ENCODE measurements around the gene GCSAML. TPM values are rescaled to one million over a fixed set of nuclear protein-coding genes. Genes with fewer than 3 reads are reported as not detected.

The GCSAML gene
- polyA plus RNA-seq, 3 donors, result 0.16 TPM; not detected in 2

DNA sequence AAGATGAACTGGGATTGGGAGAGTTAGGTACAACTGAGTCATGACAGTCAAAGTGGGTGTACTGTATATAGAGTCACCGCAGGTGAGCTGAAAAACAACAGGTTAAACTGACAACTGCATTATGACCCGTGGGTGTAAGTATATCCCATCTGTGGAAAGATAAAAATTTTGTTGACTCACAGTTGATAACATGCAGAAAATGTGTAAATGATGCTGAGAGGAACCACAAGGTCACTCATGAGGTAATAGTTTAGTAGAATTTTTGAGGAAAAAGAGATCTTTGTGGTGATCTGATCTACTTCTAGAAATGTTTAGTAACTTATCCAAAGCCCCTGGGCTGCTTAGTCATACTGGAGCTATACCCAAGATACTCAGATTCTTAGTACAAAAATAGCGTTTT, 13.5 kb upstream of the GCSAML start:
- Histone ChIP-seq H3K9me3 (replicated peaks in 1 of 2; ENCODE audit: control insufficient read depth in 1 of 2, insufficient read depth in 1 of 2, low read length in 2 of 2) (no peaks in the 10 kb centered on the region), H3K79me2 (ENCODE audit: insufficient read depth, low read length) (no peaks in the 10 kb centered on the region), H2AFZ (ENCODE audit: insufficient read depth, low read depth, low read length, poor library complexity, severe bottlenecking) (no peak overlapping the region), H3K27ac (ENCODE audit: low read depth in 1 of 2, low read length in 2 of 2) (no peak overlapping the region), H3K4me1 (ENCODE audit: control insufficient read depth in 1 of 2, insufficient read depth in 2 of 2, low read length in 2 of 2) (peaks cover under 1 to 3% of the 10 kb centered on the region in 2 donors), H3K36me3 (replicated peaks in 1 of 2; ENCODE audit: control insufficient read depth in 1 of 2, insufficient read depth in 2 of 2, low read length in 2 of 2) (no peaks in the 10 kb centered on the region), H3K4me3 (replicated peaks in 1 of 3; ENCODE audit: low read depth in 2 of 3, low read length in 3 of 3) (no peak overlapping the region), H3K9ac (ENCODE audit: insufficient read depth, low read length, poor library complexity, severe bottlenecking) (no peak overlapping the region), H4K20me1 (ENCODE audit: insufficient read depth, low read length) (no peaks in the 10 kb centered on the region), H3K27me3 (ENCODE audit: control insufficient read depth in 2 of 2, insufficient read depth in 2 of 2, low read length in 2 of 2) (no peaks in the 10 kb centered on the region), H3K4me2 (replicated peaks; ENCODE audit: extremely low read depth, low read length, poor library complexity, severe bottlenecking) (no peak overlapping the region)
- Mint-ChIP-seq H3K36me3 (no peaks in the 10 kb centered on the region), H3K27ac (no peak overlapping the region), H3K4me1 (peaks cover 5% of the 10 kb centered on the region), H3K9me3 (peaks cover 0 to 2% (median 0%) of the 10 kb centered on the region in 7 donors), H3K27me3 (ENCODE audit: low read depth in 3 of 3) (peaks cover 0 to 4% (median 3%) of the 10 kb centered on the region in 3 donors), H3K4me3 (no peak overlapping the region)
- intact Hi-C loops (cut with micrococcal nuclease), result no loop called here
- no peak for TF ChIP-seq CTCF (IDR thresholded peaks at IDR 0.05)
- WGBS (ENCODE audit: insufficient coverage), result 64% methylated on average over 2 of the region's 3 CpGs
- no peak for DNase-seq

- no peaks in the 10 kb centered on the region for H3K79me2 ChIP-seq (ENCODE audit: insufficient read depth, low read length)
- DNase-seq, result no peak
- Mint-ChIP-seq H3K9me3 (peaks cover 0 to 2% (median 0%) of the 10 kb centered on the region in 7 donors), H3K4me3 (no peak within 1 kb of the TSS), H3K27ac (no peak within 1 kb of the TSS), H3K27me3 (ENCODE audit: low read depth in 3 of 3) (peaks cover 0 to 4% (median 1%) of the 10 kb centered on the region in 3 donors), H3K36me3 (no peaks in the 10 kb centered on the region), H3K4me1 (peaks cover 9% of the 10 kb centered on the region)
- no peak within 1 kb of the TSS for H3K4me3 ChIP-seq (replicated peaks in 1 of 3; ENCODE audit: low read depth in 2 of 3, low read length in 3 of 3)
- no peaks in the 10 kb centered on the region for H3K4me1 ChIP-seq (ENCODE audit: control insufficient read depth in 1 of 2, insufficient read depth in 2 of 2, low read length in 2 of 2)
- no peaks in the 10 kb centered on the region for H3K9me3 ChIP-seq (replicated peaks in 1 of 2; ENCODE audit: control insufficient read depth in 1 of 2, insufficient read depth in 1 of 2, low read length in 2 of 2)
- no peaks in the 10 kb centered on the region for H3K36me3 ChIP-seq (replicated peaks in 1 of 2; ENCODE audit: control insufficient read depth in 1 of 2, insufficient read depth in 2 of 2, low read length in 2 of 2)
- no CpG with 5 or more reads among the region's 2 CpGs for WGBS (ENCODE audit: insufficient coverage)
- no peaks in the 10 kb centered on the region for H4K20me1 ChIP-seq (ENCODE audit: insufficient read depth, low read length)
- H2AFZ ChIP-seq (ENCODE audit: insufficient read depth, low read depth, low read length, poor library complexity, severe bottlenecking), result no peak within 1 kb of the TSS
- intact Hi-C loops (cut with micrococcal nuclease), result no loop called here
- H3K4me2 ChIP-seq (replicated peaks; ENCODE audit: extremely low read depth, low read length, poor library complexity, severe bottlenecking), result no peak within 1 kb of the TSS
- no peak within 1 kb of the TSS for H3K27ac ChIP-seq (ENCODE audit: low read depth in 1 of 2, low read length in 2 of 2)
- TF ChIP-seq CTCF (IDR thresholded peaks at IDR 0.05), result no peak
- H3K9ac ChIP-seq (ENCODE audit: insufficient read depth, low read length, poor library complexity, severe bottlenecking), result no peak within 1 kb of the TSS
- H3K27me3 ChIP-seq (ENCODE audit: control insufficient read depth in 2 of 2, insufficient read depth in 2 of 2, low read length in 2 of 2), result no peaks in the 10 kb centered on the region
Measured at GRCh38 chr1:247536340-247536739, 12.6 kb upstream of the GCSAML start, which contains the start of gene OR2C3. TSS of gene OR2C3 (minus strand) at chr1:247536440. CDS start at chr1:247532511, 3,929 bp downstream.
